ENCODE data around the gene RPAP3. TPM values are rescaled to one million over a fixed set of nuclear protein-coding genes. Genes with fewer than 3 reads are reported as not detected.

Gene RPAP3
- total and polyA plus RNA-seq, 4 donors: 5.5 to 8.1 (median 8.0) TPM

DNA sequence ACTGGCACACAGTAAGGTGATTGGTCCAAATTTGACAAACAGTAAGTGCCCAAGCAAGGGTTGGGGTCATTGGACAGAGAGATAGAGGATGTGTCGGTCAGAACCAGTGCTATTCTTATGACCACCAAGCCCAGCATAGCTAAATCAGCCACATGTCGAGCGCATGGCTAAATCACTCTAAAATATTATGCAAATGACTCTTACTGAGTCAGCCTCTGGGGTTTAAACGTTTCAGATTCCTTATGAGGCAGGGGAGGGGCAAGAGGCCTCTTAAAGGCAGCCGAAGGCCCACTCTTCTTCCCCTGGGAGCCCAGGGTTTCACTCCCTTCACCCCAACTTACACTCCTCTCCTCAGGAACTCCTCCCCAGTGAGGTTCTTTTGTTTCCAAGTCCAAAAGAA, 20.1 kb upstream of the RPAP3 start:
- no peaks in the 10 kb centered on the region for H3K27me3 ChIP-seq (ENCODE audit: control insufficient read depth in 4 of 4, insufficient read depth in 4 of 4, low read length in 3 of 4)
- no peaks in the 10 kb centered on the region for H3K9me3 ChIP-seq (ENCODE audit: control insufficient read depth in 4 of 4, low read length in 3 of 4)
- H3K36me3 ChIP-seq (ENCODE audit: control insufficient read depth in 4 of 4, insufficient read depth in 3 of 4, low read depth in 1 of 4, low read length in 3 of 4): peaks cover 0 to 2% (median 0%) of the 10 kb centered on the region in 4 donors
- WGBS: 84% methylated on average over 5 of the region's 5 CpGs
- H3K4me1 ChIP-seq (ENCODE audit: control insufficient read depth in 4 of 4, insufficient read depth in 4 of 4, low read length in 3 of 4): peaks cover 0 to 18% (median 8%) of the 10 kb centered on the region in 4 donors
- TF ChIP-seq, protein P1, sequence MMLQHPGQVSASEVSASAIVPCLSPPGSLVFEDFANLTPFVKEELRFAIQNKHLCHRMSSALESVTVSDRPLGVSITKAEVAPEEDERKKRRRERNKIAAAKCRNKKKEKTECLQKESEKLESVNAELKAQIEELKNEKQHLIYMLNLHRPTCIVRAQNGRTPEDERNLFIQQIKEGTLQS (IDR thresholded peaks at IDR 0.05): no peak
- TF ChIP-seq, protein P2, sequence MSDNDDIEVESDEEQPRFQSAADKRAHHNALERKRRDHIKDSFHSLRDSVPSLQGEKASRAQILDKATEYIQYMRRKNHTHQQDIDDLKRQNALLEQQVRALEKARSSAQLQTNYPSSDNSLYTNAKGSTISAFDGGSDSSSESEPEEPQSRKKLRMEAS (IDR thresholded peaks at IDR 0.05): no peak
- TF ChIP-seq GABPA (IDR thresholded peaks at IDR 0.05 in 1 of 2, conservative IDR thresholded peaks at IDR 0.05 in 1 of 2) (no peak), RXRA (IDR thresholded peaks at IDR 0.05) (no peak), YY1 (IDR thresholded peaks at IDR 0.05) (no peak), FOXA1 (IDR thresholded peaks at IDR 0.05) (no peak), TAF1 (conservative IDR thresholded peaks at IDR 0.05) (no peak)
- TF ChIP-seq, protein P3, sequence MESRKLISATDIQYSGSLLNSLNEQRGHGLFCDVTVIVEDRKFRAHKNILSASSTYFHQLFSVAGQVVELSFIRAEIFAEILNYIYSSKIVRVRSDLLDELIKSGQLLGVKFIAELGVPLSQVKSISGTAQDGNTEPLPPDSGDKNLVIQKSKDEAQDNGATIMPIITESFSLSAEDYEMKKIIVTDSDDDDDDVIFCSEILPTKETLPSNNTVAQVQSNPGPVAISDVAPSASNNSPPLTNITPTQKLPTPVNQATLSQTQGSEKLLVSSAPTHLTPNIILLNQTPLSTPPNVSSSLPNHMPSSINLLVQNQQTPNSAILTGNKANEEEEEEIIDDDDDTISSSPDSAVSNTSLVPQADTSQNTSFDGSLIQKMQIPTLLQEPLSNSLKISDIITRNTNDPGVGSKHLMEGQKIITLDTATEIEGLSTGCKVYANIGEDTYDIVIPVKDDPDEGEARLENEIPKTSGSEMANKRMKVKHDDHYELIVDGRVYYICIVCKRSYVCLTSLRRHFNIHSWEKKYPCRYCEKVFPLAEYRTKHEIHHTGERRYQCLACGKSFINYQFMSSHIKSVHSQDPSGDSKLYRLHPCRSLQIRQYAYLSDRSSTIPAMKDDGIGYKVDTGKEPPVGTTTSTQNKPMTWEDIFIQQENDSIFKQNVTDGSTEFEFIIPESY (IDR thresholded peaks at IDR 0.05): no peak
- H3K4me3 ChIP-seq (ENCODE audit: low read depth in 1 of 3, low read length in 3 of 3): no peak overlapping the region
- DNase-seq (ENCODE audit: low spot score): no peak
- no peak overlapping the region for H3K27ac ChIP-seq (ENCODE audit: low read depth in 1 of 2, low read length in 2 of 2)
- no peak overlapping the region for H3K9ac ChIP-seq (ENCODE audit: low read depth in 1 of 2, low read length in 2 of 2)

DNA sequence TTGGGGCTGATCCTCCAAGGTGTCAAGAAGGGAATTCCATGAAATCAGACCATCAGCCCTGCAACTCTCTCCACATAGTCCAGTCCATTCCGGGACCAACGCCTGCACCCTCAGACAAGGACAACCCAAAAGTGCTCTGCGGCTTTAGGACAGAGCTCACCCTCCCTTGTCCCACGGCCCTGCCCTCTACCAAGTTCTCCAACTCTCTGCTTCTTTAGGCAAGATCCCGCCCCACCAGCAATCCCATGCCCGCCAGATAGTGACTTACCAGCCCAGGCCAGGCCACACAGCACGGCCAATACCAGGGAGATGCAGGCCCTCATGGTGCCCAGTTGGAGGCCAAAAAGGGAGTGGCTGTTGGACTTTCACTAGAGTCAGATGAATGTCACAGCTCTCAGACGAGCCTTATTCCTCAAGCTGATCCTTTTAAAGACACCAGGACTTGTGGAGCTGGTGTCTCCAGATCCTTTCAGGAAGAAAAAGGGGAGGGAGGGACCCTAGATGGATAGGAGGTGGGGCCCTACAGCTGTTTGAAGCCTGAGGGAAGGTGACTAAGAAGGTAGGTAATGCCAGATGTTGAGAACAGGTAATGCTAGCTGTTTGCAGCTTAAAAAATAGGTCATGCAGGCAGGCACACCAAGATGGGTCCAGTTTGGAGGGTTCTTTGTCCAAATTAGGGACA, 19.4 kb upstream of the RPAP3 start, which contains the start of gene ENDOU:
ENDOU (minus strand) TSS at position 400 of the 682 bp plus-strand sequence; CDS start at position 323, 77 bp downstream.
- Histone ChIP-seq H3K27me3 (ENCODE audit: control insufficient read depth in 4 of 4, insufficient read depth in 4 of 4, low read length in 3 of 4) (no peaks in the 10 kb centered on the region), H3K27ac (ENCODE audit: low read depth in 1 of 2, low read length in 2 of 2) (no peak within 1 kb of the TSS), H3K36me3 (ENCODE audit: control insufficient read depth in 4 of 4, insufficient read depth in 3 of 4, low read depth in 1 of 4, low read length in 3 of 4) (peaks cover 0 to 2% (median 1%) of the 10 kb centered on the region in 4 donors), H3K4me1 (ENCODE audit: control insufficient read depth in 4 of 4, insufficient read depth in 4 of 4, low read length in 3 of 4) (peaks cover 0 to 17% (median 8%) of the 10 kb centered on the region in 4 donors), H3K4me3 (ENCODE audit: low read depth in 1 of 3, low read length in 3 of 3) (no peak within 1 kb of the TSS), H3K9ac (ENCODE audit: low read depth in 1 of 2, low read length in 2 of 2) (no peak within 1 kb of the TSS), H3K9me3 (ENCODE audit: control insufficient read depth in 4 of 4, low read length in 3 of 4) (no peaks in the 10 kb centered on the region)
- no peak for DNase-seq (ENCODE audit: low spot score)
- WGBS: 97% methylated on average over 8 of the region's 8 CpGs
- TF ChIP-seq, protein P4, sequence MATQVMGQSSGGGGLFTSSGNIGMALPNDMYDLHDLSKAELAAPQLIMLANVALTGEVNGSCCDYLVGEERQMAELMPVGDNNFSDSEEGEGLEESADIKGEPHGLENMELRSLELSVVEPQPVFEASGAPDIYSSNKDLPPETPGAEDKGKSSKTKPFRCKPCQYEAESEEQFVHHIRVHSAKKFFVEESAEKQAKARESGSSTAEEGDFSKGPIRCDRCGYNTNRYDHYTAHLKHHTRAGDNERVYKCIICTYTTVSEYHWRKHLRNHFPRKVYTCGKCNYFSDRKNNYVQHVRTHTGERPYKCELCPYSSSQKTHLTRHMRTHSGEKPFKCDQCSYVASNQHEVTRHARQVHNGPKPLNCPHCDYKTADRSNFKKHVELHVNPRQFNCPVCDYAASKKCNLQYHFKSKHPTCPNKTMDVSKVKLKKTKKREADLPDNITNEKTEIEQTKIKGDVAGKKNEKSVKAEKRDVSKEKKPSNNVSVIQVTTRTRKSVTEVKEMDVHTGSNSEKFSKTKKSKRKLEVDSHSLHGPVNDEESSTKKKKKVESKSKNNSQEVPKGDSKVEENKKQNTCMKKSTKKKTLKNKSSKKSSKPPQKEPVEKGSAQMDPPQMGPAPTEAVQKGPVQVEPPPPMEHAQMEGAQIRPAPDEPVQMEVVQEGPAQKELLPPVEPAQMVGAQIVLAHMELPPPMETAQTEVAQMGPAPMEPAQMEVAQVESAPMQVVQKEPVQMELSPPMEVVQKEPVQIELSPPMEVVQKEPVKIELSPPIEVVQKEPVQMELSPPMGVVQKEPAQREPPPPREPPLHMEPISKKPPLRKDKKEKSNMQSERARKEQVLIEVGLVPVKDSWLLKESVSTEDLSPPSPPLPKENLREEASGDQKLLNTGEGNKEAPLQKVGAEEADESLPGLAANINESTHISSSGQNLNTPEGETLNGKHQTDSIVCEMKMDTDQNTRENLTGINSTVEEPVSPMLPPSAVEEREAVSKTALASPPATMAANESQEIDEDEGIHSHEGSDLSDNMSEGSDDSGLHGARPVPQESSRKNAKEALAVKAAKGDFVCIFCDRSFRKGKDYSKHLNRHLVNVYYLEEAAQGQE (IDR thresholded peaks at IDR 0.05): no peak
- TF ChIP-seq SP1 (IDR thresholded peaks at IDR 0.05): no peak
- no peak for TF ChIP-seq HNF4A (conservative IDR thresholded peaks at IDR 0.05)
- TF ChIP-seq FOXA2 (IDR thresholded peaks at IDR 0.05): no peak
- TF ChIP-seq, protein P2 (IDR thresholded peaks at IDR 0.05): no peak
- TF ChIP-seq JUND (IDR thresholded peaks at IDR 0.05): no peak
- TF ChIP-seq EGR1 (IDR thresholded peaks at IDR 0.05; ENCODE audit: low read depth in 2 of 2): no peak
- TF ChIP-seq NR2F2 (IDR thresholded peaks at IDR 0.05): no peak
- TF ChIP-seq, protein P1 (IDR thresholded peaks at IDR 0.05): no peak
- TF ChIP-seq YY1 (IDR thresholded peaks at IDR 0.05): no peak
- no peak for TF ChIP-seq GABPA (IDR thresholded peaks at IDR 0.05 in 1 of 2, conservative IDR thresholded peaks at IDR 0.05 in 1 of 2)
- TF ChIP-seq RAD21 (IDR thresholded peaks at IDR 0.05): no peak
- TF ChIP-seq, protein P5, sequence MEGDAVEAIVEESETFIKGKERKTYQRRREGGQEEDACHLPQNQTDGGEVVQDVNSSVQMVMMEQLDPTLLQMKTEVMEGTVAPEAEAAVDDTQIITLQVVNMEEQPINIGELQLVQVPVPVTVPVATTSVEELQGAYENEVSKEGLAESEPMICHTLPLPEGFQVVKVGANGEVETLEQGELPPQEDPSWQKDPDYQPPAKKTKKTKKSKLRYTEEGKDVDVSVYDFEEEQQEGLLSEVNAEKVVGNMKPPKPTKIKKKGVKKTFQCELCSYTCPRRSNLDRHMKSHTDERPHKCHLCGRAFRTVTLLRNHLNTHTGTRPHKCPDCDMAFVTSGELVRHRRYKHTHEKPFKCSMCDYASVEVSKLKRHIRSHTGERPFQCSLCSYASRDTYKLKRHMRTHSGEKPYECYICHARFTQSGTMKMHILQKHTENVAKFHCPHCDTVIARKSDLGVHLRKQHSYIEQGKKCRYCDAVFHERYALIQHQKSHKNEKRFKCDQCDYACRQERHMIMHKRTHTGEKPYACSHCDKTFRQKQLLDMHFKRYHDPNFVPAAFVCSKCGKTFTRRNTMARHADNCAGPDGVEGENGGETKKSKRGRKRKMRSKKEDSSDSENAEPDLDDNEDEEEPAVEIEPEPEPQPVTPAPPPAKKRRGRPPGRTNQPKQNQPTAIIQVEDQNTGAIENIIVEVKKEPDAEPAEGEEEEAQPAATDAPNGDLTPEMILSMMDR (IDR thresholded peaks at IDR 0.05; ENCODE audit: low read depth, low read length, missing input control): no peak
